HEK293 (cell line): Measurements from ENCODE around the gene HOXC10.

ENCODE experiments used
- BCL11B ChIP-seq: fragments of 450-650 bp; formaldehyde crosslinking; IDR thresholded peaks from 2 replicates; pipeline ENCODE4 v1.5.1; 2016; ENCODE audit warnings: low read depth, missing biosample characterization, missing genetic modification characterization
- GLI2 ChIP-seq: fragments of 450-650 bp; formaldehyde crosslinking; IDR thresholded peaks from 2 replicates; pipeline ENCODE4; 2017; ENCODE audit warnings: missing biosample characterization, missing genetic modification characterization, low read depth, borderline replicate concordance
- HIC1 ChIP-seq: fragments of 450-650 bp; formaldehyde crosslinking; IDR thresholded peaks from 2 replicates; pipeline ENCODE4 v1.5.1; 2016; ENCODE audit warnings: missing biosample characterization, missing genetic modification characterization
- KLF16 ChIP-seq: fragments of 450-650 bp; formaldehyde crosslinking; IDR thresholded peaks from 2 replicates; pipeline ENCODE4 v1.5.1; 2017; ENCODE audit warnings: missing biosample characterization, missing genetic modification characterization
- PBX3 ChIP-seq: sonication (generic); formaldehyde crosslinking; IDR thresholded peaks from 2 replicates; pipeline ENCODE4 v1.8.1; 2022; ENCODE audit warnings: mild to moderate bottlenecking, moderate library complexity, missing genetic modification reagents
- SP3 ChIP-seq: fragments of 450-650 bp; formaldehyde crosslinking; IDR thresholded peaks from 2 replicates; pipeline ENCODE4 v1.5.1; 2016; ENCODE audit warnings: missing biosample characterization, missing genetic modification characterization
- TSHZ1 ChIP-seq: fragments of 450-650 bp; formaldehyde crosslinking; IDR thresholded peaks from 2 replicates; pipeline ENCODE4 v1.5.1; 2016; ENCODE audit warnings: missing biosample characterization, missing genetic modification characterization, borderline replicate concordance
- ZBTB10 ChIP-seq: fragments of 450-650 bp; formaldehyde crosslinking; IDR thresholded peaks from 2 replicates; pipeline ENCODE4 v1.5.1; 2016; ENCODE audit warnings: missing biosample characterization, missing genetic modification characterization
- ZFP41 ChIP-seq: fragments of 450-650 bp; formaldehyde crosslinking; IDR thresholded peaks from 2 replicates; pipeline ENCODE4 v1.5.1; 2016; ENCODE audit warnings: missing biosample characterization, missing genetic modification characterization, borderline replicate concordance
- ZNF114 ChIP-seq: fragments of 450-650 bp; formaldehyde crosslinking; IDR thresholded peaks from 2 replicates; pipeline ENCODE4 v1.5.0; 2017; ENCODE audit warnings: missing biosample characterization, missing genetic modification characterization
- ZNF146 ChIP-seq: fragments of 450-650 bp; formaldehyde crosslinking; IDR thresholded peaks from 2 replicates; pipeline ENCODE4 v1.5.1; 2016; ENCODE audit warnings: missing biosample characterization, missing genetic modification characterization
- ZNF155 ChIP-seq: fragments of 450-650 bp; formaldehyde crosslinking; IDR thresholded peaks from 2 replicates; pipeline ENCODE4 v1.5.1; 2016; ENCODE audit warnings: missing biosample characterization, missing genetic modification characterization
- ZNF211 ChIP-seq: fragments of 450-650 bp; formaldehyde crosslinking; IDR thresholded peaks from 2 replicates; pipeline ENCODE4 v1.5.1; 2016; ENCODE audit warnings: low read depth, missing biosample characterization, missing genetic modification characterization
- ZNF354C ChIP-seq: fragments of 450-650 bp; formaldehyde crosslinking; IDR thresholded peaks from 2 replicates; pipeline ENCODE4 v1.5.1; 2016; ENCODE audit warnings: missing biosample characterization, missing genetic modification characterization, low read depth, borderline replicate concordance
- ZNF416 ChIP-seq: fragments of 450-650 bp; formaldehyde crosslinking; IDR thresholded peaks from 2 replicates; pipeline ENCODE4 v1.5.1; 2016; ENCODE audit warnings: missing biosample characterization, missing genetic modification characterization
- ZNF514 ChIP-seq: fragments of 450-650 bp; formaldehyde crosslinking; IDR thresholded peaks from 2 replicates; pipeline ENCODE4 v1.5.1; 2016; ENCODE audit warnings: missing biosample characterization, missing genetic modification characterization
- ZNF610 ChIP-seq: fragments of 450-650 bp; formaldehyde crosslinking; IDR thresholded peaks from 2 replicates; pipeline ENCODE4 v1.5.1; 2016; ENCODE audit warnings: missing biosample characterization, missing genetic modification characterization, borderline replicate concordance
- ZNF621 ChIP-seq: fragments of 450-650 bp; formaldehyde crosslinking; IDR thresholded peaks from 2 replicates; pipeline ENCODE4 v1.5.1; 2017; ENCODE audit warnings: missing biosample characterization, missing genetic modification characterization
- ZNF701 ChIP-seq: fragments of 450-650 bp; formaldehyde crosslinking; IDR thresholded peaks from 2 replicates; pipeline ENCODE4 v1.5.1; 2016; ENCODE audit warnings: missing biosample characterization, missing genetic modification characterization
- ZSCAN16 ChIP-seq: fragments of 450-650 bp; formaldehyde crosslinking; IDR thresholded peaks from 2 replicates; pipeline ENCODE4 v1.5.1; 2016; ENCODE audit warnings: missing biosample characterization, missing genetic modification characterization
- TF ChIP-seq, protein P1 (sequence below): fragments of 450-650 bp; IDR thresholded peaks from 2 replicates; pipeline ENCODE4 v1.5.1; 2018; ENCODE audit warnings: missing biosample characterization, mild to moderate bottlenecking, missing genetic modification characterization
- TF ChIP-seq, protein P2 (sequence below): fragments of 450-650 bp; formaldehyde crosslinking; IDR thresholded peaks from 2 replicates; pipeline ENCODE4 v1.5.1; 2017; ENCODE audit warnings: missing biosample characterization, missing genetic modification characterization
- TF ChIP-seq, protein P3 (sequence below): fragments of 450-650 bp; formaldehyde crosslinking; IDR thresholded peaks from 2 replicates; pipeline ENCODE4 v1.5.1; 2016; ENCODE audit warnings: missing biosample characterization, missing genetic modification characterization, low read depth

The HOXC10 gene

DNA sequence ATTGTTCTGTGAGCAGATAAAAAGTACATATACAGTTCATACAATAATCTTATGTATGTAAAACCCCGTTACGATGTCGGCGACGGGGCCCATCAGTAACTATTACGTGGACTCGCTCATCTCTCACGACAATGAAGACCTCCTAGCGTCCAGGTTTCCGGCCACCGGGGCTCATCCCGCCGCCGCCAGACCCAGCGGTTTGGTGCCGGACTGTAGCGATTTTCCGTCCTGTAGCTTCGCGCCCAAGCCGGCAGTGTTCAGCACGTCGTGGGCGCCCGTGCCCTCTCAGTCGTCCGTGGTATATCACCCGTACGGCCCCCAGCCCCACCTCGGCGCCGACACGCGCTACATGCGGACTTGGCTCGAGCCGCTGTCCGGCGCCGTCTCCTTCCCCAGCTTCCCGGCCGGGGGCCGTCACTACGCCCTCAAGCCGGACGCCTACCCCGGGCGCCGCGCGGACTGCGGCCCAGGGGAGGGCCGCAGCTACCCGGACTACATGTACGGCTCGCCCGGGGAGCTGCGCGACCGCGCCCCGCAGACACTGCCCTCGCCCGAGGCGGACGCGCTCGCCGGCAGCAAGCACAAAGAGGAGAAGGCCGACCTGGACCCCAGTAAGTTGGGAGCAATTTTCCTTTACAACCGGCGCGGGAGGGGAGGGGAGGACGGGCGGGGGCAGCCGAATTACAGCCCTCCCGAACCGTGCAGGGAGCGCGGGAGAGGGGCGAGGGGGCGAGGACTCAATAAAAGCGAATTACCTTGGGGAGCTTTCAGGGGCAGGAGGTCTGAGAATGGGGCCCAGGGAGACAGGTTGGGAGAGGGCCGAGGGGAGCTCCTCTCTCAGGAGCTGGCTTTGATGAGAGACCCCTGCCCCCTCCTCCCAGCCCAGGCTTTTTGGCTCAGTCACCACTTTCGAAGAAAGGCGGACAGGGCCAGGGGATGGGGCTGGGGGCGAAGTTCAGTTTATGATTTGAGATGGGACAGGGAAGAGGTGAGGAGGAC lies 15.5 kb downstream of the HOXC10 start, which contains the start of gene HOXC9 (continued):
- TF ChIP-seq KLF16 (tag by site-specific recombination) (peak; percentile 20; the same call in 1 of the 2 replicates), ZNF701 (tag by site-specific recombination) (no peak), ZFP41 (no peak), ZNF416 (no peak), GLI2 (tag by site-specific recombination) (no peak), ZNF621 (no peak), ZNF211 (no peak), ZNF114 (tag by site-specific recombination) (no peak), ZNF155 (tag by site-specific recombination) (no peak), ZNF514 (tag by site-specific recombination) (no peak), PBX3 (CRISPR knock-in tag) (0 out of 2 replicates have a peak, but pooled peaks have one; percentile 69), ZNF610 (tag by site-specific recombination) (no peak), ZSCAN16 (peak; percentile 36; the same call in 1 of the 2 replicates), TSHZ1 (tag by site-specific recombination) (no peak), HIC1 (tag by site-specific recombination) (no peak), ZNF146 (no peak), ZBTB10 (tag by site-specific recombination) (no peak), ZNF354C (tag by site-specific recombination) (no peak), SP3 (no peak), BCL11B (tag by site-specific recombination) (no peak)
- TF ChIP-seq, protein P1, sequence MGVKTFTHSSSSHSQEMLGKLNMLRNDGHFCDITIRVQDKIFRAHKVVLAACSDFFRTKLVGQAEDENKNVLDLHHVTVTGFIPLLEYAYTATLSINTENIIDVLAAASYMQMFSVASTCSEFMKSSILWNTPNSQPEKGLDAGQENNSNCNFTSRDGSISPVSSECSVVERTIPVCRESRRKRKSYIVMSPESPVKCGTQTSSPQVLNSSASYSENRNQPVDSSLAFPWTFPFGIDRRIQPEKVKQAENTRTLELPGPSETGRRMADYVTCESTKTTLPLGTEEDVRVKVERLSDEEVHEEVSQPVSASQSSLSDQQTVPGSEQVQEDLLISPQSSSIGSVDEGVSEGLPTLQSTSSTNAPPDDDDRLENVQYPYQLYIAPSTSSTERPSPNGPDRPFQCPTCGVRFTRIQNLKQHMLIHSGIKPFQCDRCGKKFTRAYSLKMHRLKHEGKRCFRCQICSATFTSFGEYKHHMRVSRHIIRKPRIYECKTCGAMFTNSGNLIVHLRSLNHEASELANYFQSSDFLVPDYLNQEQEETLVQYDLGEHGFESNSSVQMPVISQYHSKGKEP (tag by site-specific recombination) = no peak
- TF ChIP-seq, protein P2, sequence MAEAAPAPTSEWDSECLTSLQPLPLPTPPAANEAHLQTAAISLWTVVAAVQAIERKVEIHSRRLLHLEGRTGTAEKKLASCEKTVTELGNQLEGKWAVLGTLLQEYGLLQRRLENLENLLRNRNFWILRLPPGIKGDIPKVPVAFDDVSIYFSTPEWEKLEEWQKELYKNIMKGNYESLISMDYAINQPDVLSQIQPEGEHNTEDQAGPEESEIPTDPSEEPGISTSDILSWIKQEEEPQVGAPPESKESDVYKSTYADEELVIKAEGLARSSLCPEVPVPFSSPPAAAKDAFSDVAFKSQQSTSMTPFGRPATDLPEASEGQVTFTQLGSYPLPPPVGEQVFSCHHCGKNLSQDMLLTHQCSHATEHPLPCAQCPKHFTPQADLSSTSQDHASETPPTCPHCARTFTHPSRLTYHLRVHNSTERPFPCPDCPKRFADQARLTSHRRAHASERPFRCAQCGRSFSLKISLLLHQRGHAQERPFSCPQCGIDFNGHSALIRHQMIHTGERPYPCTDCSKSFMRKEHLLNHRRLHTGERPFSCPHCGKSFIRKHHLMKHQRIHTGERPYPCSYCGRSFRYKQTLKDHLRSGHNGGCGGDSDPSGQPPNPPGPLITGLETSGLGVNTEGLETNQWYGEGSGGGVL (tag by site-specific recombination) = peak; percentile 50
- TF ChIP-seq, protein P3, sequence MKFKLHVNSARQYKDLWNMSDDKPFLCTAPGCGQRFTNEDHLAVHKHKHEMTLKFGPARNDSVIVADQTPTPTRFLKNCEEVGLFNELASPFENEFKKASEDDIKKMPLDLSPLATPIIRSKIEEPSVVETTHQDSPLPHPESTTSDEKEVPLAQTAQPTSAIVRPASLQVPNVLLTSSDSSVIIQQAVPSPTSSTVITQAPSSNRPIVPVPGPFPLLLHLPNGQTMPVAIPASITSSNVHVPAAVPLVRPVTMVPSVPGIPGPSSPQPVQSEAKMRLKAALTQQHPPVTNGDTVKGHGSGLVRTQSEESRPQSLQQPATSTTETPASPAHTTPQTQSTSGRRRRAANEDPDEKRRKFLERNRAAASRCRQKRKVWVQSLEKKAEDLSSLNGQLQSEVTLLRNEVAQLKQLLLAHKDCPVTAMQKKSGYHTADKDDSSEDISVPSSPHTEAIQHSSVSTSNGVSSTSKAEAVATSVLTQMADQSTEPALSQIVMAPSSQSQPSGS (tag by site-specific recombination) = no peak
